ENCODE measurements around the gene CNTNAP2. TPM values are rescaled to one million over a fixed set of nuclear protein-coding genes. Genes with fewer than 3 reads are reported as not detected.

CNTNAP2 gene
- total RNA-seq, 3 donors from 2014 or later (not counting 1 experiment from before 2014, with no cell fraction given) = 0.18 to 1.1 TPM; not detected in 1

- no peak for TF ChIP-seq CTCF (IDR thresholded peaks at IDR 0.05)
- Mint-ChIP-seq H3K27ac (no peak overlapping the region), H3K9me3 (no peaks in the 10 kb centered on the region), H3K4me1 (no peaks in the 10 kb centered on the region), H3K36me3 (no peaks in the 10 kb centered on the region), H3K4me3 (no peak overlapping the region), H3K27me3 (ENCODE audit: low read depth in 2 of 2) (peaks cover 0 to 3% of the 10 kb centered on the region in 2 donors)
- H3K4me1 ChIP-seq (ENCODE audit: control insufficient read depth, insufficient read depth, low read length) = no peaks in the 10 kb centered on the region
- no peak overlapping the region for H3K4me3 ChIP-seq (ENCODE audit: low read length)
- no peaks in the 10 kb centered on the region for H3K9me3 ChIP-seq (ENCODE audit: control insufficient read depth, insufficient read depth, low read length)
- WGBS (ENCODE audit: insufficient coverage) = 54% methylated on average over 4 of the region's 4 CpGs
- intact Hi-C loops (cut with micrococcal nuclease) = no loop called here
- no peak overlapping the region for H3K27ac ChIP-seq (ENCODE audit: low read length)
- no peak for ATAC-seq
- H3K27me3 ChIP-seq (ENCODE audit: control insufficient read depth, insufficient read depth, low read length) = no peaks in the 10 kb centered on the region
- H3K36me3 ChIP-seq (ENCODE audit: control insufficient read depth, insufficient read depth, low read length) = no peaks in the 10 kb centered on the region
- DNase-seq = no peak
These were observed 2026.2 kb downstream of the CNTNAP2 start for GRCh38 chr7:148142660-148143248.

GRCh38 chr7:148144827-148145226, 2028.2 kb downstream of the CNTNAP2 start:
- Mint-ChIP-seq H3K27me3 (ENCODE audit: low read depth in 2 of 2) (peaks cover 0 to 3% of the 10 kb centered on the region in 2 donors), H3K4me3 (no peak overlapping the region)
- intact Hi-C loops (cut with micrococcal nuclease) = no loop called here

GRCh38 chr7:148146346-148146745, 2029.7 kb downstream of the CNTNAP2 start:
- no peak for TF ChIP-seq CTCF (IDR thresholded peaks at IDR 0.05)
- intact Hi-C loops (cut with micrococcal nuclease) = no loop called here
- Mint-ChIP-seq H3K9me3 (peaks cover 0 to 4% of the 10 kb centered on the region in 2 donors), H3K27ac (no peak overlapping the region), H3K4me1 (no peaks in the 10 kb centered on the region), H3K36me3 (no peaks in the 10 kb centered on the region), H3K27me3 (ENCODE audit: low read depth in 2 of 2) (peaks cover 0 to 5% of the 10 kb centered on the region in 2 donors), H3K4me3 (no peak overlapping the region)
- no peaks in the 10 kb centered on the region for H3K27me3 ChIP-seq (ENCODE audit: control insufficient read depth, insufficient read depth, low read length)
- H3K27ac ChIP-seq (ENCODE audit: low read length) = no peak overlapping the region
- H3K9me3 ChIP-seq (ENCODE audit: control insufficient read depth, insufficient read depth, low read length) = no peaks in the 10 kb centered on the region
- ATAC-seq = peak in 1 of 3 donors; percentile 10
- no peaks in the 10 kb centered on the region for H3K36me3 ChIP-seq (ENCODE audit: control insufficient read depth, insufficient read depth, low read length)
- no peak for DNase-seq
- 59% methylated on average over 2 of the region's 2 CpGs for WGBS (ENCODE audit: insufficient coverage)
- no peaks in the 10 kb centered on the region for H3K4me1 ChIP-seq (ENCODE audit: control insufficient read depth, insufficient read depth, low read length)
- no peak overlapping the region for H3K4me3 ChIP-seq (ENCODE audit: low read length)

More at GRCh38 chr7:148144827-148145226, 2028.2 kb downstream of the CNTNAP2 start:
- Histone ChIP-seq H3K36me3 (ENCODE audit: control insufficient read depth, insufficient read depth, low read length) (no peaks in the 10 kb centered on the region), H3K4me3 (ENCODE audit: low read length) (no peak overlapping the region), H3K27me3 (ENCODE audit: control insufficient read depth, insufficient read depth, low read length) (no peaks in the 10 kb centered on the region), H3K9me3 (ENCODE audit: control insufficient read depth, insufficient read depth, low read length) (no peaks in the 10 kb centered on the region), H3K27ac (ENCODE audit: low read length) (no peak overlapping the region), H3K4me1 (ENCODE audit: control insufficient read depth, insufficient read depth, low read length) (no peaks in the 10 kb centered on the region)
- H3K4me1 Mint-ChIP-seq = no peaks in the 10 kb centered on the region
- no peaks in the 10 kb centered on the region for H3K36me3 Mint-ChIP-seq
- TF ChIP-seq CTCF (IDR thresholded peaks at IDR 0.05) = no peak
- WGBS (ENCODE audit: insufficient coverage) = 60% methylated on average over 4 of the region's 4 CpGs
- ATAC-seq = no peak
- peaks cover 0 to 4% of the 10 kb centered on the region in 2 donors for H3K9me3 Mint-ChIP-seq
- no peak for DNase-seq
- H3K27ac Mint-ChIP-seq = no peak overlapping the region

- H3K36me3 Mint-ChIP-seq = no peaks in the 10 kb centered on the region
- WGBS (ENCODE audit: insufficient coverage) = 93% methylated on average over 6 of the region's 6 CpGs
- H3K27me3 ChIP-seq (ENCODE audit: control insufficient read depth, insufficient read depth, low read length) = no peaks in the 10 kb centered on the region
- peaks cover 0 to 4% of the 10 kb centered on the region in 2 donors for H3K9me3 Mint-ChIP-seq
- peaks cover 0 to 5% of the 10 kb centered on the region in 2 donors for H3K27me3 Mint-ChIP-seq (ENCODE audit: low read depth in 2 of 2)
- H3K4me1 ChIP-seq (ENCODE audit: control insufficient read depth, insufficient read depth, low read length) = no peaks in the 10 kb centered on the region
- no peak for TF ChIP-seq CTCF (IDR thresholded peaks at IDR 0.05)
- H3K4me3 Mint-ChIP-seq = no peak overlapping the region
- no peaks in the 10 kb centered on the region for H3K36me3 ChIP-seq (ENCODE audit: control insufficient read depth, insufficient read depth, low read length)
- intact Hi-C loops (cut with micrococcal nuclease) = no loop called here
- H3K4me1 Mint-ChIP-seq = no peaks in the 10 kb centered on the region
- H3K27ac Mint-ChIP-seq = no peak overlapping the region
- ATAC-seq (no peak), DNase-seq (no peak)
- H3K9me3 ChIP-seq (ENCODE audit: control insufficient read depth, insufficient read depth, low read length) = no peaks in the 10 kb centered on the region
- H3K4me3 ChIP-seq (ENCODE audit: low read length) = no peak overlapping the region
- no peak overlapping the region for H3K27ac ChIP-seq (ENCODE audit: low read length)
These were observed 2030.8 kb downstream of the CNTNAP2 start for GRCh38 chr7:148147438-148147837.

Measured in natural killer cell (primary cell).